ENCODE results near the gene ZFHX3. TPM values are rescaled to one million over a fixed set of nuclear protein-coding genes. Genes with fewer than 3 reads are reported as not detected.

The ZFHX3 gene
- polyA plus RNA-seq, 1 donor: 8.8 TPM

DNA sequence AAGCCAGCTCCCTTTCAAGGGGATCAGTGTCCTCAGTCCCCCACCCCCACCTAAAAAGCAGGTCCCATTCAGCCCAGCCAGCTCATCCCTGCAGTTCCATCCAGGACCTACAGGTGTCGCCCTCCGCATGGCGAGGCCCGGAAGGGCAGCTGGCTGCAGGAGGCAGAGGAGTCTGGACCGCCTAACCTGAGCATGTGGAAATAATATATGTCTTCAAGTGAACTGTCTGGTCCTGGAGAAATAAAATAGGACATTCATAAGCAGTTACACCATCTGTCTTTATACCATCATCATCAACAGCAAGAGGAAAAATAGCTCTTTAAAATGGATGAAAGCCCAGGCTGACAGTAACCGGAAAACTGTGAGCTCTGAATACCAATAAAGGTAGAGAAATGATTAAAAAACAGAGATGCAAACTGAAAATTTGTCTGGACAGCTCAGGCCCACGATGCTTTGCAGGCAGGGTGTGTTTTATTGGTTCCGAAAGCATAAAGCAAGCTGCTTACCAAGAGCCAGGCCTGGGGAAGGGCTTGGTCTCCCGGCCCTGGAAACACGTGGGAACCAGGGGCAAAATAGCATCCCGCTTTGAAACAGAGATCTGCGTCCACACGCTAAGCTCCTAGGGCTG lies 215.2 kb downstream of the ZFHX3 start:
- DNase-seq (ENCODE audit: low read depth): peak; percentile 67

DNA sequence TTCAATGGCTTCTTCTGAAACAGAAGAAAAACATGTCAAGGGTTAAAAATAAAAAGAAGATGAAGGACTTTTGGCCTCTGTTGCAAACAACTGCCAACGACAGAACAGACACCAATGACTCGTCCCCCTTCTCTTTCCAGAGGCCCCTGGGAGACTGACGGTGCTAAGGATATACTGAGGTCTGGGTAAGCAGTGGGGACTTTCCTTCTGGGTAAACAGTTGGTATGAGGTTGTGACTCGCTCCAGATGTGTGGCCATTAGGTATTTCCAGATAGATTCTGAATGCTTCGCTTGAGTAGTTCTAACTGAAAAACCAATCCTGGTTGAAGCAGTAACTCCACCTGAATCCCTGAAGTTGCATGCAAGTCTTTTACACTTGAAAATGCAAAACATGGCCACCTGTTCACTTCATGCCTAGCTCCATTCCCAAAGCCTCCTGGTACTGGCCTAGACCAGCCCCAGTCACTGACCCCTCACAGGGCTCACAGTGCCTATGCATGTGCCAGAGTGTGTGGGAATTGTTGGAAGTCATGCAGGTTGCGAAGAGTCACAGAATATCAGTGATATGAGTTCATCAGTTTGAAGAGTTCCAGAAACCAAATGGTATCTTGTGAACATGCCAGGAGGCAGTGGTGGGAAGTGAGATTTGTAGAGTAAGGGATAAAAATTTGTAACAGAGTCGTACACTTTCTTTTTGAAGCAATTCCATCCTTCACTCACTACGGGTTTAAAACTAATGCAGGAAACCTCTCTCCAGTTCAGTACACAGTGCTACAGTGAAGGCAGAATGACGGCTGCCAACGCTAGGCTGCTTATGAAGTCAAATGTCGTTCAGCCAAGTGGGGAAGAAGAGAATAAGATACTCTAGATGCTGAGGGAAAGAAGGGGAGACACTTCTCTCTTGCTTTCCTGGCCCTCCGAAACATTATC lies 217.8 kb downstream of the ZFHX3 start:
- no peak for DNase-seq (ENCODE audit: low read depth)

DNA sequence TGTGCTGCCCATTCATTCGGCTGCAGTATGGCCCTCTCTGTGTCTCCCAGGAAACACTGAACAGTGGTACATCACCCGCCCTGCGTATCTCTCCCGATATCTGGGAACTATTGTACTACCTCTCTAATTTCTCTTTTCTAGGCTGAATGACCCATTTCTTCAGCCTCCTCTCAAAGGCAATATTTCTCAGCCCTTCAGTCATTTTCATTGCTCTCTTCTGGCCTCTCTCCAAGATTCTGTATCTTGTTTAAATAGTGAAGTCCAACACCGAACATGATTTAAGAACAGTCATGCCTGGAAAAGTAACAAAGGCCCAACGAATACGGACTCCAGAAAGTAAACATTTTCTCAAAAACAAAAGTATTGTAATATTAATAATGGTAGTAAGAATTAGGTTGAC lies 220.1 kb downstream of the ZFHX3 start:
- DNase-seq (ENCODE audit: low read depth): no peak

DNA sequence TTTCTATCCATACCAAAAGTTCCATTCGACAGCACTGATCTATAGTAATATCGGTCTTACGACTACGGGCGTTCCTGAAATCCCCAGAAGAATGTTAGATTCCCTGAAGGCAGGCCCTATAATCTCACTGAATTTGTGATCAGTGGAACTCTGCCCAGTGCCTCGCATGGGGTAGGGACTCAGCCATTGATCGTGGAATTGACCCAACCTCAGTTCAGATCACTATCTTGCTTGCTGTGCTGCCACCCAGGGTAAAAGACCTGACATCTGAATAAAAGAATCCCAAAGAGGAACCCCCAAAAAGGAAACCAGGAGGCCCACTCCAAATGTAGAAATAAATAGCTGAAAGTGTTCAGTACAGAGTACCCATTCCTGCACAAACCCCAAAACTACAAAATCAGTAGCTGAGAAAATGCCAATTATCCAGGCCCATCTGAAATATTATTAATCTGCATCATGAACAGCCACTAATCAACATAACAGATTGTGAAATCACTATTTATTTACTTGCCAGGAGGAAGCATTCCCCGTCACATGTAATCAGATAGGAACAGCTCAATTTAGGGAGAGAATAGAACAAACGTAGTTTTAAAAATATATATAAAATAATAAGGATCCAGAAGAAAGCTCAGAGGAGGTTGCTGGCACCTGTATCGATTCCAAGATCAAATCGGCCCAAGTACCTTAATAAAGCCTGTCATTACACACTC lies 221.9 kb downstream of the ZFHX3 start:
- no peak for DNase-seq (ENCODE audit: low read depth)

DNA sequence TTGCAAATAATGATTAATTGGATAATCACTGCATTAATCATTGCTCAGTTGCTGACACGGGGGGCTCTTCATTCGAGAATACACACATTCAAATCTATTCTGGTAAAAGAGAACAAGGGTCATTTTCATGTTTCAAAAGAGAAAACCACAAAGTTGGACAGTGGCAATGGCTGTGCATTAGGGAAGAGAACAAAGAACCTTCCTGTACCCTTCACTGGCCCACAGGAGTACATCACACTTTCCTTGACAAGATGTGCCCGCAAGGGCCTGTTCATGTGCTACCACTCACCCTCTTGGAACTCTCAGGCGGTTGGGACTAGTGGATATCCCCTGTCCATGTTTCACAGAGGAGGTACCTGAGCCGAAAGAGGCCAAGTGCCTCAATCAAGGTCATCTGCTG lies 223.2 kb downstream of the ZFHX3 start:
- no peak for DNase-seq (ENCODE audit: low read depth)

DNA sequence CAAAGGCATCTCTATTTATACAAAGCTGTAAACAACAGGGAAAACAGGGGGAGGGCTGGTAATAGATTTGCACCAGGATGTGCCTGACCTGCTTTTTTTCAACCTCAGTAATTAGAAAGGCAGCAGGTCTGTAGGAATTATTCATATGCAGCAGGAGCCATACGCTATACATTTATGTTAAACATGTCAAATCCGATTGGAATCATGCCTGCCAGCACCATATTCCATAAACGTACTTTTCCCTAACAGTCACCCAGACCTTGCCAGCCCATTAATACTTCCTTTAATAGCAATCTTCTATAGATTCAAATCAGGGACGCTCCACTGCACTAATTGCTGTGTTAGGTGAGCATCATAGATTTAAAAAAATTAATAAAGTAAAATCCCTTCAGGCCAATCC lies 223.9 kb downstream of the ZFHX3 start:
- DNase-seq (ENCODE audit: low read depth): no peak

DNA sequence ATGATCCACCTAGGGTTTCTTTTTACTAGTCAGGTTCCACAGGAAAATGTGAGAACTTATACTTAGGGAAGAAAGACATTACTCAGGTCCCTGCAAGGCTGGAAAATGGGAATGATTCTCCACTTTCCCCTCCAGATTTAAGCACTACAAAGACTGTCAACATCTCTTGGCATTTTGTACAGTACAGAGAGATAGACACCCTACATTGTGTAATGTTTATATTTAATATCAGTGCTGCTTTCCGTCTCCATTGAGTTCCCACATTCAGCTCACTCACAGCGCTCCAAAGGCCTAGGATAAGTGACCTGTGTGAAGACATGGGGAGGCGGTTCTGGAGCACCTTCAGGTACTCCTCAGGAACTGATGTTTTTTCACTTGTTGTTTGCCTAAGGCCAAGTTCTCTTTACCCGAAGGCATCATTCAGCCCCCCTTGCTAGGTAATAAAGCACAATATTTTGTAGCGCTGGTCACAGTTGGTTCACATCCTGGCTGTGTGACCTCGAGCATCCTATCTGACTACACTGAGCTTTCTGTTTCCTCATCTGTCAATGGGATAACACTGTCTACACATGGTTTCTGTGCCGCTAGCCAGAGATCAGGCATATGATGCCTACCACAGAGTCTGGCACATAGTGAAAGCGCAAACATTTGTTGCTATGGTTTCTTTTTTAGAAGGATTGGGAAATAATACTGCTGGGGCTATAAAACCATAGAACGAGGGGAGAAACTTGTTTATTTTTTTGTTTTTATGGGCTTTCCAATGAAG lies 226.6 kb downstream of the ZFHX3 start:
- no peak for DNase-seq (ENCODE audit: low read depth)

GRCh38 chr16:72819345-72819744 lies 228.6 kb downstream of the ZFHX3 start:
- no peak for DNase-seq (ENCODE audit: low read depth)

GRCh38 chr16:72818236-72818845 lies 229.6 kb downstream of the ZFHX3 start:
- DNase-seq (ENCODE audit: low read depth): no peak

DNA sequence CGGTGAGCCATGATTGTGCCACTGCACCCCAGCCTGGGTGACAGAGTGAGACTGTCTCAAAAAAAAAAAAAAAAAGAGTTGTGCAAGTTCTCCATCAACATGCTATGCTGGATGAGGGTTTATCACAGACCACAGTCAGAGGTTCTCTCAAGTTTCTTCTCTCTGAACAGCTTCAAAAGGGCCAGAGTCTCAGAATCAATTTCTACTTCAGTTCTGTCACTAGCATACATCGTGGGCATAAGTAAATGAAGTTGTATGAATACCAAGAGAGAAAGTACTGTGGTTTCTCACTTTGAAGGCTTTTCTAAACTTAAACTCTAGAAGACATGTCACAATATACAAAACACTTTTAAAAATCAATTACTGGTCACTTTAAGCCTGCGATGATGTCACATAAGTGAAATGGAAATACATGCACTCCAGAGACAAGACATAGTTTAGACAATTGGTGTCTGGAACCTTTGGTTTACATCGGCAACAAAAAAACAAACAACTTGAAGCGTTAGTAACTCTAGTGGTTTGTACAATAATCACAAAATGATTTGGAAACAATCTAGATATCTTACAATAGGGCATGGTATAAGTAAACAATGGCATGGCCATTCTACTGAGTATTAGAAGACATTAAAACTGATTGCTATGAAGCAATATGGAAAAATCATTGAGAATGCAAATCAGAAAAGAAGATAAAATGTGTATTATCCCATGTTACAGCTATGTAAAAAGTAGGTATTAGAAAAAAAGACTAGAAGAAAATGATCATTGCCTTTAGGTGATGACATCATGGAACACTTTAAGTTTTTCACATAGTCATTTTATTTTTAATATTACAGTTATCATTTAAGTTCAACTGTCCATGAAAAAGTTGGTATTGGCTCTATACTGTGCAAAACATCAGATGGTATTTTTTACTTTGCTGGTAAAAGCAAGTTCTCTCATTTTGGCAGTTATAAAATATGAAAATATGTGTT lies 232.3 kb downstream of the ZFHX3 start:
- no peak for DNase-seq (ENCODE audit: low read depth)

DNA sequence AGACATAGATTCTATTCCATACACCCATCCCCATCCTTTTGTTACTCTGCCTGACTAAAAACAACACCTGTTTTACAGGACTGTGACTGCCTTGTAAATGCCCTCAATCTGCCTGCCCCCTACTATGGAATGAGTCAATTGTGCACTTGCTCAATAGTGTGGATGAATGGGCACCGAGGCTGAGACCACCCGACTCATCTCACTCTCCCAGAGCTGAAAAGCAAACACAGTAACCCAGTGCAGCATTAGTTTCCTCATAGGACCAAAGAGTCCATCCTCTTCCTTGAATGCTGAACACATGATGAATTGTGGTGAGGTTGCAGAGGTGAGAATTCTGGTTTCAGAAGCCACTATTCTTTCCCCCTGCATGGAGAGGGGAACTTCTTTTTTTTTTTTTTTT lies 233.7 kb downstream of the ZFHX3 start:
- DNase-seq (ENCODE audit: low read depth): no peak

GRCh38 chr16:72812672-72813071 lies 235.3 kb downstream of the ZFHX3 start:
- DNase-seq (ENCODE audit: low read depth): no peak

DNA sequence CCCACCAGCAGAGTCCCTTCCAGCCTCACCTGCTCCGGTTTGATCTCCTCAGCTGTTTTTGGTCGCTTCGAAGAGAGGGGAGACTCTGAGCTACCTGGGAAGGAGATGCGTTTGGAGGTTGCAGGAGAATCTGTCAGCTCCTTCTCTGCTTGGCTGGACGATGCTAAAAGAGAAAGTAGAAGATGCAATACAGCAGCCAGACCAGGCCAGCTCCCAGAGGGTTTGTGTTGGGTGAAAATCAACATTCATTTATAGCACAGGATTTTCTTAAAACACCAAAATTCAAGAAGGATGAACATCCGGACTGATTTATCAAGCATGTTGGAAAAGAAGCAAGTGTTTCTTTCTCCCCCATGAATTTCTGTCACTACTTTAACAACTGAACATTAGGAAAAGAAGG lies 236.1 kb downstream of the ZFHX3 start:
- DNase-seq (ENCODE audit: low read depth): no peak

- DNase-seq (ENCODE audit: low read depth): no peak
These were observed 236.7 kb downstream of the ZFHX3 start for GRCh38 chr16:72811188-72811720.

- no peak for DNase-seq (ENCODE audit: low read depth)
These were observed 237.4 kb downstream of the ZFHX3 start for GRCh38 chr16:72810480-72810879.

DNA sequence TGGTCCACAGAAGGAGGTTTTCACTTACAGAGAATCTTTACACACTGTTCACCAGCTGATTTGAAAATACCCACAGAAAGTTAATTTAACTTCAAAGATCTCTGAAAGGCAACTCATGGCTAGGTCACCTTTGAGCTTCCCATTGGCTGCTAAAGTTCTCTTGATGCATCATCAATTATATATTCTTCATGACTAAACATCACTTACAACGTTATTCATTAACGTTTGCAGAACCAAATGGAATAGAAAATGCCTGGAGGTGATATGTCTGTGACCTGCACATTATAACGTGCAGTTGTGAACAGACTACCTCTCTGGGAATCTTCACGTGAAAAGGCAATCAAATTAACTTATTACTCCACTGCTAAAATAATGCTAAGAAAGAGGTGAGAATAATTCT lies 238.5 kb downstream of the ZFHX3 start:
- DNase-seq (ENCODE audit: low read depth): no peak

- DNase-seq (ENCODE audit: low read depth): no peak
These were observed 239.2 kb downstream of the ZFHX3 start for GRCh38 chr16:72808754-72809153.

DNA sequence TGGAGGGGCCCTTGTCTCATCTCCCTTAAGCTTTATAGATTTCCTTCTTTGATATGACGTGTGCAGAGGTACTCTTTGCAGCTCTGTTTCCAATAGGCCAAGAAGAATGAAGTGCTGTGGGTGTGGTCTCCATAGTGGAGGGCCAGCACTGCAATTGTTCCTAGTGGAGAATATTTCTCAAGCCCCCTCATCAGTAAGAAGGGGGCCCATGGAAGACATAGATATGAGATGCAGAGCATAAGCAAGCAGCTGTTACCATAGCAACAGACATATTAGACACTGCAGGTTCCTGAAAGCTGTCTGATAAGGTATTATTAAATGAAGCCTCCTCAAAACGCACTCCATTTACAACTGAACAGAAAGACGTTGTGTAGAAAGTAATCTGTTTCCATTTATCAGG lies 240.7 kb downstream of the ZFHX3 start:
- DNase-seq (ENCODE audit: low read depth): no peak

DNA sequence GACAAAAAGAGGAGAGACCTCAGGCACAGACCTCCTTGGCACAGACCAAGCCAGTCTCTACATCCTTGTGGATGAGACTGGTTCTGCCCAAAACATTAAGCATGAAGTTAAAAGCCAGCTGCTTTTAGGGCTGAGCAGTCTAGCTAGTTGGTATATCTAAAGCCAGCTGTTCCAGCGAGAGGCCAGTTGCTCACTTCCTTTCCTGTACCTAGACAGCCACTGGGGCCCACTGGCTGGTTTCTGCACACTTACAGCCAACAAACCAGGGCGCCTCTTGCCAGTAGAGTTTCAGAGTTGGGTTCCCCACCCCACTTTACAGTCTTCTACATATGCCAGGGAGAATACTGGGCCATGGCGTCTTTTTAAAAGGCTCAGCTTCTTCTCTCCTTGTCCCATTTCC lies 242.4 kb downstream of the ZFHX3 start:
- DNase-seq (ENCODE audit: low read depth): no peak

All from forelimb muscle (tissue), 1 donor.